ENCODE results near the gene ITGA1.

The ITGA1 gene

DNA sequence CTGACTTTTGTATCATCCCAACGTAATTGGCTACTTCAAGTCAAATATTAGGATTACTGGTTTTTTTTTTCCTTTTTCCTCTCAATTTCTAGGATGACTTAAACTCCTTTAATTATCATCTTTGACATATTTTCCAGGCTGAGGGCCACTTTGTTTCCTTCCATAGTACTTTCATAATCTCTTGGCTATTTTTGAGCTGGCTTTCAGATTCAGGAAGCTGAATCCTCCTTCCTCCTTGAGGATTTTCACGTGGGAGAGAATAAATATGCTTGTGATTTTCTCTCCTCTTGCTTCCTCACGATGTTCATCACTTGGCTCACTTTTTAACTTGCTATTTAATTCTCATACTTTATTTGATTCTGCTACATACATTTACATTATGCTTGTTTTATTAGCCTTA is 88.1 kb downstream of the ITGA1 start:
- DNase-seq = no peak

DNA sequence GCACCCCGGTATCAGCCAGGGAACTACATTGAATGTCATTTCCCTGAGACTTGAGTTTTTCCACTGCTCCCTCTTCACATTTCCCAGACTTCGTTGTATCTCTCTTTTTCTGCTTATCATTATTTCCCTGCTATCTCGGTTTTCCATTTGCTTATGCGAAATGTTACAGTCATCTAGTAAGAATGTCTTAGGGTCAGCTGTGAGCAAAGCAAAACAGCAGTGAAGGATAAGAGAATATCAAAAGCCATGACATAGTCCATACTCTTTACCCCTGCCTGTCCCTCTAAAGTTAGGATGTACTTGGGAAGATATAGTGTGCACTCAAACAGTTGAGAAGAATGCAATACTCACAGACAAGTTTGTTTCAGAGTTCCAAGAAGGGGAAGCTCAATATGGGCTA is 88.7 kb downstream of the ITGA1 start:
- DNase-seq = no peak

DNA sequence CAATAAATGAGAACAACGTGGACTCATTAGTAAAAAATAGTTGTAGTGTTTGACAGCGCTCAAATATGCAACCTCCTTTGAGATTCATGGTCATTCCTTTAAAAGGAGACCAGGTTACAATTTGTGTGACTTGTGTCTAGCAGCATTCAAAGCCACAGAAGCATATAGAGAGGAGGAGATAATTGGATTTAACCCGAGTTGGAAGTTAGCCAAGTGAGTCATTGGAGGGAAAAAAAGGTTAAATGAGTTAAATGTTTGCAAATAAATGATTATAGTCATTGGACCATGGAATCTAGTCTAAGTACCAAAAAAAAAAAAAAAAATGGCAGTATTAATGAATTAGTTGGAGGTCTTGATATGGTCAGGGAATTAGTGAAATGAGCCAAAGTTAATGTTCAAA is 90.9 kb downstream of the ITGA1 start:
- no peak for DNase-seq

DNA sequence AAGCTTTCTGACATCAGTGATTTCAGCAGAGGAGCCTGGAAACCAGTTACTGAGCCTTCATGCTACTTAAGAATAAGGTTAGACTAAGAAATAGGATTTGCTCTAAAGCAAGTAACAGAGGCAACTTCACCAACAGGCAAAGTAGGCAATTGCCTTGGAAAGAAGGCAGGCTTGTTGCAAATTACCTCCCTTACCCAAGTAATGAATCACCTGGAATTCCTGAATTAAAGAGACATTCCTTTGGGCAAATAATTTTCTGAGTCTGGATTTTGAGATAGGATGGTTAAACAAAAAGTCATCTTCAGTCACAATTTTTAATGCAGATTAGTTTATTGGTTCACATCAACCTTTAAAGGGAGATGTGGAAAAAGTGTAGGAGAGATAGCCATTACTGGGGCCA is 92.8 kb downstream of the ITGA1 start:
- no peak for DNase-seq

DNA sequence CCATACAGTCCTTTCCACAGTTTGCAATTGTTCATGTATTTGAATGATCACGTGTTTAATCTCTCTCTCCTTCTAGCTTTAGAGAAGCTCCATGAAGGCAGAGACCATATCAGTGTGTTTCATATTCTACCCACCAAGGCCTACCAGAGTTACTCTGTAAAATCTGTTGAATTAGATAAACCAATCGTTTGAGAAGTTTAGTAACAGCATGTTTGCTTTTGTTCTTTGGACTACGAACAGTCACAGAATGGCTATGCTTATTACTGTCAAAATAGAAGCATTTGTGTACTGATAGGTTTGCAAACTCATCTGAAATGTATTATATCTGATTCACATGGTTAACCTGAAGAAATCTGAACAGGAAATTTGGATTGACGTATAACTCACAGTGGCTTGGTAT is 93.8 kb downstream of the ITGA1 start:
- DNase-seq = no peak

DNA sequence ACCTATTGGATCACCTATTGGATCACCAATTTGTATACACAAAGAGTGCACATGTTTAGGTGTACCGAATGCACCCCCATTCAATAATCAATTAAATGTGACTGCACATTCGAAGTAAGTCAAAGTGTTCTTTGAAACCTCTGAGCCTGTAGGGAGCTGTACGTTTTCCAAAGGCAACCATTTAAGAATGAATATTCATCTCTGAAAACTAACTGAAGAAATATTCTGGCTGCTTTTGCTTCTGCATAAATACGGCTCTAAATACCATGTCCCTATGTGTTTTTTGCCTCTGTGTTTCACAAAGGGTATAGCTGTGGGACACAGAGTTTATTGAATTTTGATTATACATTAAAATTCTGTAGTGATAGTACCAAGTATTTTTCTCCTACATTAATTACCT is 95.4 kb downstream of the ITGA1 start:
- no peak for DNase-seq

DNA sequence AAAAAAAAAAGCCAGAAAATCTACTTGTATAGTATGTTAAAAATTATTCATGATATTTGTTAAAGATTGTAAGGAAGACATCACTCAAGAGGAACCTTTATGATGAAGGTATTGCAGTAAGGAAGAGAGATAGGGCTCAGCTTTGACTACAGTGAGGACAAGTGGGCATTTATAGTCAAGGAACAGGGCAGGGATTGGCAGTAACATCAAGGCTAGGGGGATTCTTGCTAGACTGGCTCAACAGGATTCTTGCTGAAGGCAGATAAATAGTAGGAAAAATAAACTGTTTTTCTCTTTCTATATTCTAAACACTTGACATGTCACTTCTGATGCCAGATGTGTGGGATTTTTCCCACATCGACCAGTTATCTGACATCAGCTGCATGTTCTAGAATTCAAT is 96.7 kb downstream of the ITGA1 start:
- no peak for DNase-seq

DNA sequence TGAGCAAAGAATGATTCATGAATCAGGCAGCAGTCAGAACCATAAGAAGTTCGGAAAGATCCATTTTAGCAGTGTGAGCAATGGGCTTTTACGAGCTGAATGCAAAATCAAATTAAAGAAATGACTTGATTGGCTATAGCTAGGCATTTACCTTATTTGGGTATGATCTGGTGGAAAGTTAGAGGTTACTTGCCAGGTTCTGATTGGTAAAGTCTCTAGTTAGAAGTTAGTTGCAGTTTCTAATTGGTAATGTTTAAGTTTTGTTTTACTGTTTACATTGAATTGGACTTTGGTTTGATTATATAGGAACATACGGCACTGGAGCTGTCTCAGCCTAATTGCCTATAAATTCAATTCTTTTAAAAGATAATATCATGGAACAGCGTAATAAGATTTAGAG is 97.9 kb downstream of the ITGA1 start:
- DNase-seq = no peak

DNA sequence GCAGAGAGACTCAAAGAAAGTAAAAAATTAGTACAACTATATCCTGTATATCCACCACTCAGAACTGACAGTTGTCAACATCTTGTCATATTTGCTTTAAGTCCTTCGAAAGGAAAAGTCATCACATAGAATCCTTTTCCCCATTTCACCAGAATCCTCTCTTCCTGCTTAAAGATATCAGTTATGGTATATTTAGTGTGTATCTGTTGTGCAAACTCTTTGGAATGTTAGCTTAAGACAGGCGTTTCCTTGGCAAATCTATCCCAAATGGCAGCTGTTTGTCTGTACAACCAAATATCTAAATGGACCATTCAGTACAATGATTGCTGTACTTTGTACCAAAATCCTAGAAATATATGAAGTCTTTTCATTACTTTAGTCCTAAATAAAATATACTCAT is 98.5 kb downstream of the ITGA1 start:
- no peak for DNase-seq

DNA sequence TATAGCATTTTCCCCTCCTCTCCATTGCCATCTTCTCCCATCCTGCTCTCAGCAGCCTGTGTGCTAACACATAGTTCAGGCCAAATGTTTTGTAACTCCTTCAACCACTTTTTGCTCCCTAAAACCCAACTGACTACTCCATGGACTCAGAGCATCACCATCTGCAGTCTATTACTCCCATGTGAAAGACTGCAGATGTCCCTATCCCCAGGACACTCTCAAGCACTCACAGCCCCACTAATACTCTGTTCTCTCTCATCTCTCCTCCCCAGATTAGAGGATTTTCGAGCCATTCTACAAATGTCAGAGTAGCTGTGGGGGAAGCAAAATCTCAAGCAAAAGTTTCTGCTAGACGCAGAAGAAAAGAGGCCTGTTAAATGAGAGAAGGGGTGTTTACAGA is 99.3 kb downstream of the ITGA1 start:
- no peak for DNase-seq

DNA sequence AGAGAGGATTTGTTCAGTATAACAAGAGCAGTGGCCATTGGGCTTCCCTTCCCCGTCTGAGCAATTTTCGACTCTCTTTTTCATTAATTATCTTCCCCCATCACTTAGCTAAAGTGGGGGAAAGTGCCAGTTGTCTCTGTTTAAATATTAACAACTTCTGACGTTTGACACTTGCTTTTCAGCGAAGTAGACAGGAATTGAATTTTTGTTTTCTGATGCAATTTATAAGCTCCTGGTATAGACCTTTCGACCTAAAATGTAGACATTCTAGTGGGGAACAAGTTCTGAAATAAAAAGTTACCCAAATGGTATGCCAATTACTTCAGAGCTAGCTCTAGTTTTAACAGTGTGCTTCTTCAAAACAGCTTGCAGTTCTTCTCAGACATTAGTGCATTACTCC is 100.6 kb downstream of the ITGA1 start:
- DNase-seq = no peak

DNA sequence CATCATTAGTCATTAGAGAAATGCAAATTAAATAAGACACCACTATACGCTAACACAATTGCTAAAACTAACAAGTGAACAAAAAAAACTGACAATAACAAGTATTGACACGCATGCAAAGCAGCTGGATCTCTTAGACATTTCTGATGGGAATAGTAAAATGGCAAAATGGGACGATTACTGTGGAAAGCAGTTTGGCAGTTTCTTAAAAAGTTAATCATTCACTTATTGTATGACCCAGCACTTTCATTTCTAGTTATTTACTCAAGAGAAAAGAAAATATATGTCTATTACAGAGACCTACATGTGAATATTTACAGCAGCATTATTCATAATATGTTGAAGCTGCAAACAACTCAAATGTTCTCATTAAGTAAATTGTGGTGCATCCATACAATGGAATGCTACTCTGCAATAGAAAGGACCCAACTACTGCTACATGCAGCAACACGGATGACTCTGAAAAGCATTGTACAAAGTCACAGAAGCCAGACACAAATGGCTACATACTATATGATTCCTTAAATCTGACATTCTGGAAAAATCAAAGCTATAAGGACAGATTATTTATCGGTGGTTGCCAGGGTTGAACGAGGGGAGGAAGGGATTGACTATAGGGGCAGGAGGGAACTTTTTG is 104.6 kb downstream of the ITGA1 start:
- no peak for DNase-seq

DNA sequence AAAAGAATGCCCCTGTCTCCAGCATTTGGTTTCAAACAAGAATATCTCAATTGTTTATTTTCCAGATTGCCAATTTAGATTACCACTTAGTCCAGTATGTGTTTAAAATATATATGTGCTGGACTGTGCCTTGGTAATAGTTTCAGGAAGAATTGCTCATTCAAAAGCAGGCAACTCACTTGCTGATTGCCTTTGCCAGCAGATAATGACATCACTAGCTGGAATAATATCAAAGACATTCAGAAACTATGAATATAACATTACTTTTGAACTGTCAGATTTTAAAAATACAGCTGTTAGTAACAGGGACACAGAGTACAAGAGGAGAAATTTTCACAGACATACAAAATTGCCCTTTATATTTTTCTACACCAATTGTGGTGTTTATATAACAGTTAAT is 105.4 kb downstream of the ITGA1 start:
- DNase-seq = no peak

DNA sequence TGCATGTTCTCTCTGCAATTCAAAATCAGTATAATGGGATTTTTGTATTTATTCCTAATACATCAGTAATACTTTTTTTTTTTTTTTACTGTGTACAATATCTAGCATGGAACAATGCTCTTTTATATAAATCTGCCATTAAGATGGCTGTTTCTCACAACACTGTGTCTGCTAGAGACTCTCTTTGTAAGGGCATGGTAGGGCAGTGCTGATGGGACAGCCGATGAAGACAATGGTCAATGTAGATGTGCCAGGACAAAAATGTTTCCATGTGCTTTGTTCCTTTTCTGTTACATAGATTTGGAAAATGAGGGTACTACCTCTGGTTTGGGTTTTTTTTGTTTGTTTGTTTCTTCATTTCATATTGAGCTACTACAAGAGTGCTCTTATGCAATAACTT is 106.1 kb downstream of the ITGA1 start:
- no peak for DNase-seq

DNA sequence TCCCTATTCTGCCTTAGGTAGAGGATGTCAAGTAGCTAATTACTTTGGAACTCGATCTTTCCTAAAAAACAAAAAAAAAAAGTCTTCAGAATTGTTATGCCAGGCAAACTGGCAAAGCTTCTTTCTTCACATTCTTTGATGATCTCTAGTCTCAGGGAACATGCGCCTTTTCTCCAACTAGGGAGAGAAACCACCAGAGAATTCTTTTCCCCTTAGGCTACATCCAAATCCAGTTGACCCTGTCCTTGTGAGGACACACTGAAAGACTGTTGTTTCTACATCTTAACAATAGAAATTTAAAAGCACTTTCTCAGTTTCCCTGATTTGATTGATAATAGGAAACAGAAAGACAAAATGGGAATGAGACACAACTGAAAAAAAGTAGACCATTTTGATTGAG is 106.7 kb downstream of the ITGA1 start:
- no peak for DNase-seq

DNA sequence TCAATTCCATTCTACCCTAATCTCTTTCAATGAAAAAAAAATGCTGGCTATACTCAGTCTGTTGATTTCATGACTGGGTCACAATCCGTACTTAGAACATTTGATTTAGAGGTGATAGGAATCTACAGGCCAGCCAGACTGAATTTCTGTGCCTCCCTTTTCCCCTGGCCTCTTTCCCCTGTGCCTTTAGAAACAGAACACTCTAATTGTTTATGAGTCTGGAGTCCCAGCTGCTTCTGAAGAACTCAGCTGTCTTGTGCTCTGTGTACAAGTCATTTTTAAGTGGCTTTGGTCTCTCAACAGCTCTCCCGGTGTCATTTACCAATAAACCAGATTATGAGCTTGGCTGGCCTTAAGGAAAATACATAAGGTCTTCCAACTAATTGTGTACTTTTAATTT is 107.4 kb downstream of the ITGA1 start:
- no peak for DNase-seq

DNA sequence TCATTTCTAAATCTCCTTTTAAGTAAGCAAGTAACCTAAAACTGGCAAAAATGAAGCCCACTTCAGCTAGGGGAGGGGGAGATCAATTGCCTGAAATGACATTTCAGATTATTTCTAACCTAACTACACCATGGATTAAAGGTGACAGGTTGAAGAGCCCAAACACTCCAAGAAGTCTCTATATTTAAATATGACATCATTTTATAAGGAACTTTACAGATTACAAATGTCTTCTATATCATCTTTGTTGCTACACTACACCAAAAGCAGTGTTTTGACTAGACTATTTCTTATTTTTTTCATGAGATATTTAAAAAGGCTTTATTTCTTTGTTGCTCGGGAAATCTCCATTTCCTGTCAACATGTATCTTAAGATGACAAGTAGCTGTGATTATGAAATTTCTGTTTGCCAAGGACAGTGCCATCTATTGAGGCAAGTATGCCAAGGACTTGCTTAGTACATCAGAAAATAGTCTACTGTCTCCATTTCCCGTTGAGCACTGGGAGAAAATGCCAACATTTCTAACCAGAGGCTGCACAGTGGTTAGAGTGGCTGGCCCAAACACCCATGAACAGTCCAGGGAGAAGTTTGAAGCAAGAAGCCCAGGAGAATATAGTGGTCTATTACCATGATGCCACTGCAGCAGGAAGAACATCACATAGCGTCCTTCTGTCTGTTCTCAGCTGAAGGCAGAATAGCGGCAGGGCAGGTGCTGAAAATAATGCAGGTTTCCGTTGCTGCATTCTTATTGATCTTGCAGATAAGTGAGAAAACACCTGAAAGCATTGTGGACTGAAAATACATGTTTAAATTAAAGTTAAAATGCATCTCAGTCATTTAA is 108.1 kb downstream of the ITGA1 start:
- no peak for DNase-seq

DNA sequence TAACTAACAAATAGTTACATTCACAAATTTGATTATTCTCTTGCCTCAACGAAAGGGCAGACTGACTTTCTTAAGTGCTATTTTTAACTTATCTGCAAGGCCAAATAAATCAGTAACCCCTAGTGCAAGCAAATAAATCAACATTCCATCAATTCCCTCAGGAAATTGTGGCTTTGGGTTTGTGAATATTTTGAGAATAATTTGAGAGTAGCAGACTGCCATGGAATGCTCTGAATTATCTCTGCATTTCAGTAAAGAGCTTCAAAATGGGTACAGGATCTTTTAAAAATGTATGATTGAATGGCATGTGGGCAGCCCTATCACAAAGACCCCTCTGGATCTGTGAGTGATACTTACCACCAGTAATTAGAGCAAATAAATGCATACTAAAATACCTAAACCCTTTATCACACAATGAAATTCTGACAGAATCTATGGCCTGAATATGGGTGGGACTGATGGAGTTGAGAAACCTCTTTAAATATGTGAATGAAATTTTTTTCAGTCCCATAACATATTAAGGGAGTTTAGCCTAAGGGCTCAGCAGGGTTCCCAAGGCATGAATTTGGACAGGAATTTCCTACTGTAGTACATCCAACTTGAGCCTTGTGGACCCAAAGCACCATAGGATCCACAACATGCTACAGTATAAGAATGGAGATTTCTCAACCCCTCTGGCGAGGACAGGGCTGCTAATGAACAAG is 109.0 kb downstream of the ITGA1 start:
- no peak for DNase-seq

DNA sequence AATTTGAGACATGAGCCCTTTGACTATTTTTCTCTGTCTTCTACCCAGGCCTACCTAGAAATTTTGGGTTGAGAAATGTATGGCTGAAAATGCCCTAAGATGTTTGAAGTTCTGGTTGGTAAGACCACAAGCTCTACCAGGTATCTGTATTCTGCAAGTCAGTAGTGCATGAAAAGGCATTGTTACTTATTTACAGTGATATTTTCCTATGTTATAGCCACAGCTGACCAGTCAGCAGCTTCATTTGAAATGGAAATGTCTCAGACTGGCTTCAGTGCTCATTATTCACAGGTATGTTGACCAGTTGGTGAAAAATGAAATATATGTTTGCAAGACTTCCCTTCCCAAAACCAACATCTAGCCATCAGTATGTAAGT is 109.5 kb downstream of the ITGA1 start:
- DNase-seq = no peak

DNA sequence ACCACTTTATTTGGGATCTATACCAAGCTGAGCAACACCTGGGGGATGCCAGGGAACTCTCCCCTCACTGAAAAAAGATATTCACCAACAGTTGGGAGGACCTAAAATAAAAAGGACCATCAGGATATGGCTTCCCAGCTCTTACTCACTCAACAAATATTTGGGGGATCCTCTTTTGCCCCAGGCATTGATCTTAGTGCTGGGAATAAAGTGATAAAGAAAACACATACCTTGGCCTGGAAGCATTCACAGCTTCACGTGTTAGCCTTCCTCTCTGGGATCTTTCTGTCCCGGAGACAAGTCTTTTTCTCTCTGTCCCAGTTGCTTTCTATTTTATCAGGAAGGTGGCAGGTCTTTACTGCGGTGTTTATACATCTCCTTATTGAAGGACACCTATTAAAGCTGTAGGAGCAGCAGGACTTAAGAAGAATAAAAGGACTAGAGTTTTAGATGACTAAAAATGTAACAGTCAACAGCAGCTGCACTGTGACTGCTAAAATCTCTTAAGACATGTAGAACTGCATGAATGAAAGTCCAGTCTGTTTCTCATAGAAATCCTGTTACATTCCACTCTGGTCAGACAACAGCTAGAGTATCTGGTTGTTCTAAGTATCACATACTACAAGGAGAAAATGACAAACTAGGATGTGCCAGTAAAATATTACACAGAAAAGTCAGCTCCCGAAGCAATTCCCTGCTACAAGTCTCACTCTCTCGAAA is 111.4 kb downstream of the ITGA1 start:
- no peak for DNase-seq

DNA sequence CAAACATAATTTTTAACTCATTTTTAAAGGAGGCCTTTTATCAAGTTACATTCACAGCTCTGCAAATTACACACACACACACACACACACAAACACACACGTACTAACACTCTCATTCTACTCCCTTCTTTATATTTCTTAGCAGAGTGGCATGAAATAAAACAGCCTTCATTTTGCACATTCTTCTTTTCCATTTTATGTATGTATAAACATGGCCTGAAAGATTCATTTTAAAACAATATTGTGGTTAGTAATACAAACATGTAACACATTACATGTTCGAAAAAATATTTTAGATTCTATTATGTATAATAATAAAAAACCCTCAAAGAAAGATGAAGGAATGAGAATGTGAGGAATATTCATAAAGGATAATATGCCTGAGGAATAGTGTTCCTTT is 115.4 kb downstream of the ITGA1 start:
- no peak for DNase-seq

DNA sequence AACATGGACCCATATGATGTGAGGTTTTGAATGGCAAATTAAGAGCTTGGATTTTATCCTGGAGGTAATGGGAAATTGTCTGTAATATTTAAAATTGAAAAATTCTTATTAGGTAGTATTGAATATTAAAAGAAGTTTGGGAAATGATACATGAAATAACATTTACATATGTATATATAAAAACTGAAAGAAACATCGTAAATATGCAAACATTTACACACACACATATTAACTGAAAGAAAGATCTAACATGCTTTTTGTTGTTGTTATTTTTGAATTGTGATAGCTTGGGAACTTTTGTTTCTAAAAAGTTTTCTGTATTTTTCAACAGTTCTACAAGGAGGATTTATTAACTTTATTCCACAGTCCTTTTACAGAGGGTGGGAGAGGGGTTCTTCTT is 118.6 kb downstream of the ITGA1 start:
- DNase-seq = no peak

DNA sequence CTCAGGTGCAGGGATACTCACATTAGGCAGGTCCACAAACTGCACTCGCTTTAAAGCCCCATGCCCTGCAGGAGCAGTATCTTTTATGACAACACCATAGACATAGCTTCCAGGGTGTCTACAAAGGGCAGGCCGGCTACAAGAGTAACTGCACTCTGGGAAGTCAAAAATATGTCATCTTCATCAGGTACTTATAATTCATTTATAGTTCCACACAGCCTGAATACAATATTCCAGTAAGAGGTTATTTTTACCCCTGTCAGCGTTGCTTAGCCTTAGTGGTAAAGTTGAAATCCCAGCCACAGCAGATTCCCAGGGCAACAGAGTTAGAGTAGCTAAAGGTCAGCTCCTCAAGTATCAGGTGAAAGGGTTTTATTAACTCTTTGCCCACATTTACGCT is 119.1 kb downstream of the ITGA1 start:
- DNase-seq = no peak

DNA sequence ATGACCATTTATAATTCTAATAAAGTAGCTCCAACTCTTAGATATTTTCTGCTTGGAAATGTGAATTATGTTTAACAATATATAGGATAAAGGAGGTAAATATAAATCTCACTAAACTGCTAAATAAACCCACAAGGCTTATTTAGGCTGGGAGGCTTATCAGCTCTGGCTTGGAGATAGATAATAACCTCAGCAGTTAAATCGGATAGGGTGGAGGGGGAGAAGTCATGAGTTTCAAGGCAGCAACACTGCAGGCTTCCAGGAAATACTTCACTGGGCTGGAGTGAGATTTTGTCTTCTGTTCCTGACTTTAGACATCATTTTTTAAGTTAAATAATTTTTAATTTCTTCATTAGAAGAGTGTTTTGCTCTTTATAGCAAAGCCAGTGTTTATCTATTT is 121.5 kb downstream of the ITGA1 start:
- no peak for DNase-seq
